Ovary (tissue), 9 donors: Measurements from ENCODE around the gene UBE2V1. TPM values are rescaled to one million over a fixed set of nuclear protein-coding genes. Genes with fewer than 3 reads are reported as not detected.

ENCODE experiments used
- DNase-seq, 5 donors: peaks; one replicate each; pipeline ENCODE4 v3.0.0-alpha.2; 2019 to 2020
- H3K27ac ChIP-seq, 2 donors: fragments of 200-600 bp; one replicate each; pipeline versions ENCODE4 v1.5.1 to v1.8.0; 2019 to 2022
- H3K27me3 ChIP-seq: fragments of 200-600 bp; one replicate; pipeline ENCODE4 v1.8.0; 2022
- H3K36me3 ChIP-seq: fragments of 200-600 bp; sonication (generic); one replicate; pipeline ENCODE4 v1.5.1; 2019
- H3K4me1 ChIP-seq: one replicate; pipeline ENCODE4 v1.8.1; 2013; ENCODE audit warnings: mild to moderate bottlenecking, moderate library complexity; ENCODE audit not compliant: insufficient read depth
- H3K4me3 ChIP-seq: fragments of 200-600 bp; sonication (generic); one replicate; pipeline ENCODE4 v1.5.1; 2017
- H3K9me3 ChIP-seq, 2 donors: fragments of 200-600 bp in 1 of 2; sonication (generic) in 1 of 2; one replicate each; pipeline versions ENCODE4 v1.5.1 to v1.8.1; 2013 to 2019; ENCODE audit warnings: mild to moderate bottlenecking in 1 of 2, moderate library complexity in 1 of 2
- CTCF ChIP-seq, 3 donors: fragments of 450-650 bp in 2 of 3; fragments of 200-600 bp in 1 of 3; IDR thresholded peaks; one replicate each; pipeline versions ENCODE4 v1.5.1 to v1.8.0; 2016 to 2022; ENCODE audit warnings: antibody characterized with exemption in 3 of 3, mild to moderate bottlenecking in 1 of 3
- EP300 ChIP-seq: sonication (generic); formaldehyde crosslinking; IDR thresholded peaks from one replicate; pipeline ENCODE4 v1.6.1; 2017; ENCODE audit warnings: antibody characterized with exemption
- POLR2A ChIP-seq: fragments of 450-650 bp; IDR thresholded peaks from one replicate; pipeline ENCODE4 v1.6.1; 2017; ENCODE audit warnings: antibody characterized with exemption, mild to moderate bottlenecking, moderate library complexity
- WGBS, 3 donors: extraction: QIAGEN DNeasy Blood & Tissue Kit in 1 of 3; methylation state at CpG; one replicate each; pipeline versions ENCODE4 v1.1.5 to v1.1.7; 2013 to 2017; 5-methylcytosine and 5-hydroxymethylcytosine counted together
- intact Hi-C, 4 donors: fragments of 100-400 bp; cut with DNase I; formaldehyde crosslinking; loops; one replicate each; pipeline versions ENCODE4 v1.11.0 to v1.15.1; 2022 to 2023
- polyA plus RNA-seq, 2 donors: library from polyadenylated mRNA; stranded (reverse); fragments of 200-250 nt in 1 of 2; fragments of 350-450 nt in 1 of 2; fragmentation: Illumina TruSeq in 1 of 2; extraction: RNeasy Lipid Tissue Mini Kit (QIAGEN cat#74804) in 1 of 2; gene quantifications; one replicate each; pipeline ENCODE4 v1.2.3, GENCODE V29; 2013 to 2014
- total RNA-seq, 7 donors: library from RNA; depleted of rRNA in 2 of 7; stranded (reverse); fragments of >200 nt in 2 of 7; fragmentation: NEBNext Ultra II Directional in 3 of 7; extraction: Animal tissue kit (Norgen Biotek cat#: 25700) in 3 of 7; gene quantifications; one replicate each; pipeline versions ENCODE4 v1.1.0 to v1.2.4, GENCODE V29; 2016 to 2023
- donor health status: DM: no; HTN: no; CAD: no; lungs with moderate emphysema.
- donor health status: DM: no; HTN: no; CAD: no.
- donor health status: Bipolar disorder and iron deficiency.
- donor health status: DM: yes; HTN: yes; CAD: no.
- donor health status: DM: no; HTN: no; CAD: no.
- donor health status: DM: yes; HTN: yes; CAD: no.

UBE2V1 gene
- total and polyA plus RNA-seq, 9 donors, result 43.6 to 189 (median 77.2) TPM

DNA sequence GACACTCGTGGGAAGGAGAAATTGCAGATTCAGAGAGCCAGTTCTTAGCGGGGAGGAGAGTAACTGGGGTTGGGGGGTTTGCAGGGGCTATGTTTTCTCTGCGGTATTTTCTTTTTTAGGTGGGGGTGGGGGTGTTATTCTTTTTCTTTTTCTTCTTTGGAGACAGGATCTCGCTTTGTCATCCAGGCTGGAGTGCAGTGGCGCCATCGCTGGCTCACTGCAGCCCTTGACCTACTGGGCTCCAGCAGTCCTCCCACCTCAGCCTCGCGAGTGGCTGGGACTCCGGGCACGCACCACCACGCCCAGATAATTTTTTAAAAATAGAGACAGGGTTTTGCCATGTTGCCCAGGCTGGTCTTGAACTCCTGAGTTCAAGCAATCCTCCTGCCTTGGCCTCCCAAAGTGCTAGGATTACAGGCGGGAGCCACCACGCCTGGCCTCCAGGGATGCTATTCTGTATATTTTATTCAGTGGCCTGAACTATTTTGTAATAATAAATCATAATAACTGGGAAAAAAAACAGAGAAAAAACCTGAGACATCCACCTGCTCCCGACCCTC is 57.3 kb downstream of the UBE2V1 start:
- H3K27me3 ChIP-seq, result no peaks in the 10 kb centered on the region
- TF ChIP-seq EP300 (no peak), CTCF (IDR thresholded peaks at IDR 0.05) (no peak), POLR2A (no peak)
- WGBS, 3 donors, result 51 to 63% (median 52%) methylated on average over 14 of the region's 14 CpGs
- H3K4me1 ChIP-seq, result peaks cover 7% of the 10 kb centered on the region
- H3K9me3 ChIP-seq, result no peaks in the 10 kb centered on the region
- H3K4me3 ChIP-seq, result no peak overlapping the region
- H3K36me3 ChIP-seq, result no peaks in the 10 kb centered on the region
- DNase-seq, result no peak
- intact Hi-C loops, result no loop called here
- peak overlapping the region in 1 of 2 donors; percentile 35 for H3K27ac ChIP-seq

DNA sequence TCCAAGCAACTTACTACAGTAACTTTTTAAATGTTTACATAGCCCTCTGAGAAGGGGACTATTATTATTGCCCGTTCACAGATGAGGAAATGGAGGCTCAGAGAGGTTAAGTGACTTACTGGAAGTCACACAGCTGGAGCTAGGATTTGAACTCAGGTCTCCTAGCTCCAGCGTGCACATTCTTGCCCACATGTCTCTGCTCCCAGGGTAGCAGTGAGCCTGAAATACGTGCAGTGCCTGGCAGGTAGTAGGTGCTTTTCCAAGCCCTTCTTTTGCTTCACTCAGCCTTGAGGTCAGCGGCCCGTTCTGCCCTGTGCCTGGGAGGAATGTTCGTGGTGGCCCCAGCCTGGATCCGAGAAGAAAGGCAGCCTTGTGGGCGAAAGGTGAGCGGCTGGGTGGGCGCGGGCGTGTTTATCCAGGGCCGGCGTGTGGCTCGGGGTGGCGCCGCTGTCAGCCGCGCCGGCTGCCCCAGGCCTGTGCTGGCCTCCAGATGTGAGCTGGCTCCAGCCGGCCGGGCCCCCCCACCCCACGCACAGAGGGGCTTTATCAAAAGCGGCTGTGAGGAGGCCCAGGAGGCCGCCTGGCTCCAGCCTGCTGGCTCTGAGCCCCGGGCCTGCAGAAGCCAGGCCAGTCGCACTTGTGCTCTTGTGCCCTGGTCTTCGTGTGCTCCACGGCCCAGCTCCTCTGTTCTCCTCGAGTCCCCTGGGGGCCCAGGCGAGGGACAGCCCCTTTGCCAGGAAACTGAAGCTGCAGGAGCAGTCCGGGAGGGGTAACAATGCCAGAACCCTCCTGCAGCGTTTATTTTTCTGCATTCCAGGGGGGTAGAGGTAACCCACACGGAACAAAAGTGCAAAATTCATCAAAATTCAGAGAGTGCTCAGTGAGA is 58.1 kb downstream of the UBE2V1 start:
- H3K27me3 ChIP-seq, result no peaks in the 10 kb centered on the region
- DNase-seq, result peak; percentile 70 to 83 (median 76)
- H3K36me3 ChIP-seq, result no peaks in the 10 kb centered on the region
- H3K4me3 ChIP-seq, result no peak overlapping the region
- TF ChIP-seq POLR2A (no peak), EP300 (no peak), CTCF (IDR thresholded peaks at IDR 0.05) (no peak)
- H3K4me1 ChIP-seq, result peaks cover 7% of the 10 kb centered on the region
- no peaks in the 10 kb centered on the region for H3K9me3 ChIP-seq
- peak overlapping the region; percentile 4 to 35 for H3K27ac ChIP-seq
- 7 to 17% (median 12%) methylated on average over 33 to 34 of the region's 34 CpGs for WGBS, 3 donors
- intact Hi-C loops, result no loop called here

DNA sequence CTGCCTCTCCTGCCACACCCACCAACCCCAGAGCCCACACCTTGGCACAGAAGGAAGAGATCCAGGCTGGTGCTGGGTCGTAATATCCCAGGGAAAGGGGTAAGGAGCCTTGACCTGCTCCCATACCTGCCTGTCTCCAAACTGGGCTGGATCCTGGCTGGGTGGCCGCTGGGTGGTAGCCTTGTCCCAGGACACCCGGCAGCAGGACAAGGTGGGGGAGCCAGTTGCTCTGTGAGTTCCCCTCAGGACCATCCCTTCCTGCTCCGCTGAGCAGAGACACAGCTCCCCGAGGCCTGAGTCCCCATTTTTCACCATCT is 58.8 kb downstream of the UBE2V1 start:
- no peak for DNase-seq
- intact Hi-C loops, result no loop called here
- Histone ChIP-seq H3K27me3 (no peaks in the 10 kb centered on the region), H3K4me1 (peaks cover 7% of the 10 kb centered on the region), H3K4me3 (no peak overlapping the region), H3K27ac (peak overlapping the region in 1 of 2 donors; percentile 35), H3K9me3 (no peaks in the 10 kb centered on the region), H3K36me3 (no peaks in the 10 kb centered on the region)
- no peak for TF ChIP-seq EP300
- no peak for TF ChIP-seq POLR2A
- no peak for TF ChIP-seq CTCF (IDR thresholded peaks at IDR 0.05)
- WGBS, 3 donors, result 37 to 60% (median 46%) methylated on average over 5 of the region's 5 CpGs

- WGBS, 3 donors, result 42 to 56% (median 50%) methylated on average over 19 of the region's 19 CpGs
- Histone ChIP-seq H3K36me3 (no peaks in the 10 kb centered on the region), H3K4me1 (peaks cover 7% of the 10 kb centered on the region), H3K9me3 (no peaks in the 10 kb centered on the region), H3K27me3 (no peaks in the 10 kb centered on the region), H3K4me3 (no peak overlapping the region), H3K27ac (peak overlapping the region in 1 of 2 donors; percentile 35)
- intact Hi-C loops, result no loop called here
- TF ChIP-seq POLR2A (no peak), CTCF (IDR thresholded peaks at IDR 0.05) (no peak), EP300 (no peak)
- DNase-seq, result no peak
Measured at GRCh38 chr20:50053362-50054230, 59.4 kb downstream of the UBE2V1 start.
